T-helper 1 cell treated with Interleukin-12 subunit alpha and Interleukin-12 subunit beta and Interleukin-4 antibody, amounts not matched to agents 30 μg/mL and 1 μg/mL, for 36 hours (primary cell): ENCODE measurements around the gene TP53BP2.

Source experiments
- H3K27ac Mint-ChIP-seq: one replicate; pipeline ENCODE4 v1.8.0; 2021; ENCODE audit warnings: mild to moderate bottlenecking, mixed read lengths
- H3K27me3 Mint-ChIP-seq: one replicate; pipeline ENCODE4 v1.8.0; 2021; ENCODE audit warnings: low read depth, mixed read lengths
- H3K36me3 Mint-ChIP-seq: one replicate; pipeline ENCODE4 v1.8.0; 2021; ENCODE audit warnings: low read depth, mixed read lengths
- H3K4me1 Mint-ChIP-seq: one replicate; pipeline ENCODE4 v1.8.0; 2021; ENCODE audit warnings: low read depth, mixed read lengths
- H3K4me3 Mint-ChIP-seq: one replicate; pipeline ENCODE4 v1.8.0; 2021; ENCODE audit warnings: mild to moderate bottlenecking, moderate library complexity, mixed read lengths
- H3K9me3 Mint-ChIP-seq: one replicate; pipeline ENCODE4 v1.8.0; 2021; ENCODE audit warnings: mixed read lengths

The TP53BP2 gene

GRCh38 chr1:223760833-223761232 lies 84.9 kb downstream of the TP53BP2 start:
- Mint-ChIP-seq H3K36me3 (peaks cover 40% of the 10 kb centered on the region), H3K9me3 (no peaks in the 10 kb centered on the region), H3K27ac (no peak overlapping the region), H3K4me3 (no peak overlapping the region), H3K27me3 (no peaks in the 10 kb centered on the region), H3K4me1 (no peaks in the 10 kb centered on the region)

GRCh38 chr1:223759273-223759672 lies 86.5 kb downstream of the TP53BP2 start:
- H3K4me3 Mint-ChIP-seq = no peak overlapping the region
- no peaks in the 10 kb centered on the region for H3K27me3 Mint-ChIP-seq
- H3K36me3 Mint-ChIP-seq = peaks cover 40% of the 10 kb centered on the region
- no peak overlapping the region for H3K27ac Mint-ChIP-seq
- H3K9me3 Mint-ChIP-seq = no peaks in the 10 kb centered on the region
- H3K4me1 Mint-ChIP-seq = no peaks in the 10 kb centered on the region

GRCh38 chr1:223758734-223759133 lies 87.0 kb downstream of the TP53BP2 start:
- H3K27ac Mint-ChIP-seq = no peak overlapping the region
- no peak overlapping the region for H3K4me3 Mint-ChIP-seq
- peaks cover 42% of the 10 kb centered on the region for H3K36me3 Mint-ChIP-seq
- no peaks in the 10 kb centered on the region for H3K9me3 Mint-ChIP-seq
- no peaks in the 10 kb centered on the region for H3K27me3 Mint-ChIP-seq
- no peaks in the 10 kb centered on the region for H3K4me1 Mint-ChIP-seq

- Mint-ChIP-seq H3K27me3 (no peaks in the 10 kb centered on the region), H3K4me3 (no peak overlapping the region), H3K36me3 (peaks cover 42% of the 10 kb centered on the region), H3K9me3 (no peaks in the 10 kb centered on the region), H3K27ac (no peak overlapping the region), H3K4me1 (no peaks in the 10 kb centered on the region)
These were observed 88.7 kb downstream of the TP53BP2 start for GRCh38 chr1:223756806-223757700.

GRCh38 chr1:223755992-223756775 lies 89.6 kb downstream of the TP53BP2 start:
- Mint-ChIP-seq H3K9me3 (no peaks in the 10 kb centered on the region), H3K27me3 (no peaks in the 10 kb centered on the region), H3K4me1 (no peaks in the 10 kb centered on the region), H3K27ac (no peak overlapping the region), H3K4me3 (no peak overlapping the region), H3K36me3 (peaks cover 46% of the 10 kb centered on the region)

- Mint-ChIP-seq H3K36me3 (peaks cover 44% of the 10 kb centered on the region), H3K27me3 (no peaks in the 10 kb centered on the region), H3K27ac (no peak overlapping the region), H3K4me3 (no peak overlapping the region), H3K4me1 (no peaks in the 10 kb centered on the region), H3K9me3 (no peaks in the 10 kb centered on the region)
These were observed 90.3 kb downstream of the TP53BP2 start for GRCh38 chr1:223755432-223755792.

GRCh38 chr1:223754681-223755431 lies 90.9 kb downstream of the TP53BP2 start:
- no peaks in the 10 kb centered on the region for H3K9me3 Mint-ChIP-seq
- no peak overlapping the region for H3K4me3 Mint-ChIP-seq
- peaks cover 44% of the 10 kb centered on the region for H3K36me3 Mint-ChIP-seq
- no peak overlapping the region for H3K27ac Mint-ChIP-seq
- no peaks in the 10 kb centered on the region for H3K27me3 Mint-ChIP-seq
- peaks cover 4% of the 10 kb centered on the region for H3K4me1 Mint-ChIP-seq

- no peaks in the 10 kb centered on the region for H3K9me3 Mint-ChIP-seq
- H3K4me3 Mint-ChIP-seq = no peak overlapping the region
- H3K27ac Mint-ChIP-seq = no peak overlapping the region
- peaks cover 11% of the 10 kb centered on the region for H3K4me1 Mint-ChIP-seq
- H3K36me3 Mint-ChIP-seq = peaks cover 47% of the 10 kb centered on the region
- H3K27me3 Mint-ChIP-seq = no peaks in the 10 kb centered on the region
These were observed 92.8 kb downstream of the TP53BP2 start for GRCh38 chr1:223752721-223753515.

GRCh38 chr1:223751696-223752095 lies 94.1 kb downstream of the TP53BP2 start:
- peaks cover 54% of the 10 kb centered on the region for H3K36me3 Mint-ChIP-seq
- H3K4me3 Mint-ChIP-seq = no peak overlapping the region
- H3K27me3 Mint-ChIP-seq = no peaks in the 10 kb centered on the region
- H3K27ac Mint-ChIP-seq = no peak overlapping the region
- H3K4me1 Mint-ChIP-seq = peaks cover 21% of the 10 kb centered on the region
- H3K9me3 Mint-ChIP-seq = no peaks in the 10 kb centered on the region

GRCh38 chr1:223750730-223751570 lies 94.8 kb downstream of the TP53BP2 start:
- peaks cover 57% of the 10 kb centered on the region for H3K36me3 Mint-ChIP-seq
- no peak overlapping the region for H3K27ac Mint-ChIP-seq

GRCh38 chr1:223748773-223749733 lies 96.7 kb downstream of the TP53BP2 start:
- Mint-ChIP-seq H3K27me3 (no peaks in the 10 kb centered on the region), H3K27ac (peak overlapping the region; percentile 59), H3K9me3 (no peaks in the 10 kb centered on the region), H3K4me3 (peak overlapping the region; percentile 71), H3K36me3 (peaks cover 62% of the 10 kb centered on the region), H3K4me1 (peaks cover 21% of the 10 kb centered on the region)

More at GRCh38 chr1:223750730-223751570, 94.8 kb downstream of the TP53BP2 start:
- H3K4me1 Mint-ChIP-seq = peaks cover 21% of the 10 kb centered on the region
- no peaks in the 10 kb centered on the region for H3K9me3 Mint-ChIP-seq
- H3K27me3 Mint-ChIP-seq = no peaks in the 10 kb centered on the region
- H3K4me3 Mint-ChIP-seq = no peak overlapping the region

- no peak overlapping the region for H3K4me3 Mint-ChIP-seq
- no peaks in the 10 kb centered on the region for H3K27me3 Mint-ChIP-seq
- peaks cover 25% of the 10 kb centered on the region for H3K4me1 Mint-ChIP-seq
- no peaks in the 10 kb centered on the region for H3K9me3 Mint-ChIP-seq
- H3K27ac Mint-ChIP-seq = no peak overlapping the region
- H3K36me3 Mint-ChIP-seq = peaks cover 63% of the 10 kb centered on the region
These were observed 97.4 kb downstream of the TP53BP2 start for GRCh38 chr1:223748405-223748772.
